SH-SY5Y (cell line): ENCODE data around the gene MRPL1.

Experiments
- GATA2 ChIP-seq: IDR thresholded peaks from 2 replicates; pipeline ENCODE4 v1.6.1; 2011; ENCODE audit warnings: mild to moderate bottlenecking, low read depth, low read length
- GATA3 ChIP-seq: IDR thresholded peaks from 2 replicates; pipeline ENCODE4 v1.6.1; 2011; ENCODE audit warnings: low read depth, mild to moderate bottlenecking, low read length, moderate library complexity

GRCh38 chr4:77910676-77911075 is 48.0 kb downstream of the MRPL1 start:
- no peak for TF ChIP-seq GATA3
- TF ChIP-seq GATA2, result no peak
